Glomerular visceral epithelial cell (primary cell): ENCODE data around the gene EBLN2.

Experiments used
- DNase-seq: peaks from one replicate; pipeline ENCODE4 v3.0.0-alpha.2; 2016; ENCODE audit errors: extremely low spot score

The EBLN2 gene

DNA sequence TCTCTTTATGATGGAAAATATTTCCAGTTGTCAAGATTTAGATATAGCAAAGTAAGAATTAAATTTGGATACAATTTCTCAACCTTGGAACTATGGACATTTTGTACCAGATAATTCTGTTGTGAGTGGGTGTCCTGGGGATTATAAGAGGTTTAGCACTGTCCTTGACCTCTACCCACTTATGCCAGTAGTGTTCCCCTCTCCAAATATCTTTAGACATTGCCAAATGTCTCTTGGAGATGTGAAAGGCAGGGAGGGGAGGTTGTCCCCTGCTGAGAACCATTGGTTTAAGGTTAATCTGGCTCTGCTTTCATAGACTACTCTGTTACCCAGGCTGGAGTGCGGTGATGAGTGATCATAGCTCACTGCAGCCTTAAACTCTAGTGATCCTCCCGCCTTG lies at the start of gene EBLN2:
Gene EBLN2, plus strand, starts transcription at position 244 of the 400 bp plus-strand sequence. CDS start 423 bp downstream, outside the sequence.
- DNase-seq = no peak

DNA sequence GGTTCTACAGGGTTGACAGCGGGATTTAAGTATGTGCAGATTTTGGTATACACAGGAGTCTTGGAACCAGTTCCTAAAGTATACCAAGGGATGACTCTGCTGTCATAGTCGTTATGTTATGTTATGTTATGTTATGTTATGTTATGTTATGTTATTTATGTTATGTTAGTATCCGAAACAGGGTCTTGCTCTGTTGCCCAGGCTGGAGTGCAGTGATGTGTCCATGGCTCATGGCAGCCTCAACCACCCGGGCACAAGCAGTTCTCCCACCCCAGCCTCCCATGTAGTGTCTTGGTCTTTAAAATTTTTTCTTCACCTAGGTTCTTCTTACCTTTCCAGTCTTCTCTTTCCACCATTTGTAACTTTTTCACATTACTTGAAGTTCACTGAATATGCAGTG lies 43.2 kb upstream of the EBLN2 start:
- no peak for DNase-seq

DNA sequence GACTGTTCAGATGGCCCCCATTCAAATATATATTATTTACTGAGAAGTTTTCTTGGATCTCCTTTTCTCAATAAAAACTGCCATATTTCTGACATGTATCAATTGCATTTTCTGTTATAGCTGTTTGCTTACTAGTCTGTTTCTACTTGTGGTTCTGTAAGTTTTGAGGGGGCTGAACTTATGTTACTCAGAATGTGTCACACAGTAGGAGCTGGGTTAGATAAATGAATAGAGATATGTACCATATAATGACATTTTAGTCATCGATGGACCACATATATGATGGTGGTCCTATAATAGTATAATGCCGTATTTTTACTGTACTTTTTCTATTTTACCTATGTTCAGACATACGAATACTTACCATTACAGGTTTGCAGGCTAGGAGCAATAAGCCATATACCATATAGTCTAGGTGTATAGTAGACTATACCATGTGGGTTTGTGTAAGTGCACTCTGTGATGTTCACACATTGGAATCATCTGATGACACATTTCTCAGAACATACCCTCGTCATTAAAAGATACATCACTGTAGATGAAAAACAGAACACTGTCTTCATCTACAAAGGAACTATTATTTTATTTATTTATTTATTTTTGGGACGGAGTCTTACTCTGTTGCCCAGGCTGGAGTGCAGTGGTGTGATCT lies 42.5 kb upstream of the EBLN2 start:
- DNase-seq = no peak

DNA sequence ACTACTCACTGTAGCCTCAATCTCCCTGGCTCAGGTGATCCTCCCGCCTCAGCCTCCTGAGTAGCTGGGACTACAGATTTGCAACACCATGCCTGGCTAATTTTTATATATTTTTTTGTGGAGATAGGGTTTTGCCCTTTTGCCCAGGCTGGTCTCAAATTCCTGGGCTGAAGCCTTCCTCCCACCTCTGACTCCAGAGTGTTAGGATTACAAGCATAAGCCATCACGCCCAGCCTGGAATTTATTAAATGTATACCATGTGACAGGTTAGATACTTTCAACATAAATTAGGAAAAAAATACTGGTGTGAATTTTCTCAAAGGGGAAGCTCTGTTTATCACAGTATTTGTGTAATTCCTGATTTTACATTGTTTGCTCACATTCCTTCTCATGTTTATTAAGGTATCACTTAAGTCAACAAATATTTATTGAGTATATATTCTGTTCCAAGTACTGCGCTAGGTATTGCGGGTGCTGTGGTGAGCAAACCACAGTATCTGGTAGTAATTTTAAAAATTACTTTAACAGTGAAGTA lies 40.1 kb upstream of the EBLN2 start:
- no peak for DNase-seq

DNA sequence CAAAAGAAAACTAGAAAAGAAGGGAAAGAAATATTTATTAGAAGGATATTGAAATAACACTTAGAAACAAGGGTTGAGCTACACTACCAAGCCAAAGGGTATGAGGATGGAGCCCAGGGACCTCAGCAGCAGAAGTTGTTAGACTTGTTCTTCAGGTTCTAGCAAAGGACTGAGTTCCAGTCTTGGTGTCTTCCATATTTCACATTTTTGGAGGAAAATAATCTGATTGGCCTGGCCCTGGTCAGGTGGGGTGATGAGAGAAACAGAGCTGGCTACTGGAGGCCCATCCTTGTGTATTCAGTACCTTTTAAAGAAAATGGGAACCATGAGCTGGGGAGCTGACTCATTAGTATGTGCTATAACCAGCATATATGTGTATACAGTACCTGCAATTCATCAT lies 36.6 kb upstream of the EBLN2 start:
- DNase-seq = no peak

DNA sequence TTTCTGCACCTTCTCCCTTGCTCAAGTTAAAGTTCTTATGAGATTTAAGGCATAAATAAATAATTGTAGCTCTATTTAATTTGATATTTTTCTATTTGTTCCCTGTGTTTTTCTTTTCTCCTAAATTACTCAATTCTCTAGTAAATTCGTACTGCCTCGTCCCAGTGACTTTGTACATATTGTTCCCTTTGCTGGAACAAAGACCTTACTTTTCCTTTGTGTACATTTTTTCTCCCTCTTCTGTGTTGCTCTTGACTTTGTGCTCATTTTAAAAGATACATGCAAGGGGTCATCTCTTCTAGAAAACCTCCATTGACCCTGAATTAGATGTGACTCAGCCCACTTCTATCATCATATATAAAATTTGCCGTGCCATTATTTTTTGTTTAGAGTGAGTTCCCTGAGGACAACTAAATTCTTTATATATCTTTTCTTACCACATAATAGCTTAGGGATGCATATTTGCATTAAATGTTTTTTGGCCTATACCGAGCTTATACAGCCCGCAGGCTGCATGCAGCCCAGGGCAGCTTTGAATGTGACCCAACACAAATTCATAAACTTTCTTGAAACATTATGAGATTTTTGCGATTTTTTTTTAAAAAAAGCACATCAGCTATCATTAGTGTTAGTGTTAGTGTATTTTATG lies 35.2 kb upstream of the EBLN2 start:
- DNase-seq = no peak

DNA sequence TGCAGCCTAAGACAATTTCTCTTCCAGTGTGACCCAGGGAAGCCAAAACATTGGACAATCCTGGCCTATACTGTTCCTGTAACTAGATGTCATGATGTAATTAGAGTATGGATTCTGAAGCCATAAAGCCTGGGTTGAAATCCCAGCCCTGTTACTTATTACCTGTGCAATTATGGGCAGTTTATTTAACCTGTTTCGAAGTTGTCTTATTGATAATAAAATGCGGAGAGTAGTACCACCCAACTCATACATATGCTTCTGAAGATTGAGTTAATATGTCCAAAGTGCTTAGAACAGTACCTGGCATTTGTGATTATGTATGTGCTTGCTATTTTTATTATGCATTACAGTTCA lies 34.7 kb upstream of the EBLN2 start:
- DNase-seq = no peak

DNA sequence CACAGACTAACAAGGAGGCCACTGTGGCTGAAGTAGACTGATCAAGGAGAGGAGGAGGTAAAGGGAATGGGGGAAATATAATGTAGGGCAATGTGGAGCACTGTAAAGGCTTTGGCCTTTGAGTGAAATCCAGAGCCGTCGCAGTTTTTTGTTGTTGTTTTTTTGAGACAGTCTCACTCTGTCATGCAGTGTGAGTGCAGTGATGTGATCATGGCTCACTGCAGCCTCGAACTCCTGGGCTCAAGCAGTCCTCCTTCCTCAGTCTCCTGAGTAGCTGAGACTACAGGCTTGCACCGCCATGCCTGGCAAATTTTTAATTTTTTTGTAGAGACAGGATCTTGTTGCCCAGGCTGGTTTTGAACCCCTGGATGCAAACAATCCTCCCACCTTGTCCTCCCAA lies 32.7 kb upstream of the EBLN2 start:
- no peak for DNase-seq

DNA sequence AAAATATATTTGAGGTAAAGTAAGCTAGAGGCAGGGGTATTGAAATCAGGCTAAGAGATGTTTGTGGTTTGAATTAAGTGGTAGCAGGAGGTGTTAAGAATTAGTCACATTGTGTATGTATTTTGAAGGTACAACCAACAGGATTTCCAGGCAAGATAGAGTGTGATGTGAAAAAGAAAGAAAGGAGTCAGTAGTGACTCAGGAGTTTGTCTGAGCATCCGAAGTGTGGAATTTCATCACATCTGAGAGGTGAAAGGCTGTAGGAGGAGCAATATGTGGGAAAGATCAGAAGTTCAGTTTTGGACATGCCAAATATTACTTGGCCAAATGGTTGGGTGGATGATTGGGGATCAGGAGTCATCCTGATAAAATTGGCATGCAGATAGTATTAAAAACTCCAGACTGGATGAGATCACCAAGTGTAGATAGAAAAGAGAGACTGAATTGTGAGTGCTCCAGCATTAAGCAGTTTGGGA lies 32.1 kb upstream of the EBLN2 start:
- peak; percentile 81 for DNase-seq

DNA sequence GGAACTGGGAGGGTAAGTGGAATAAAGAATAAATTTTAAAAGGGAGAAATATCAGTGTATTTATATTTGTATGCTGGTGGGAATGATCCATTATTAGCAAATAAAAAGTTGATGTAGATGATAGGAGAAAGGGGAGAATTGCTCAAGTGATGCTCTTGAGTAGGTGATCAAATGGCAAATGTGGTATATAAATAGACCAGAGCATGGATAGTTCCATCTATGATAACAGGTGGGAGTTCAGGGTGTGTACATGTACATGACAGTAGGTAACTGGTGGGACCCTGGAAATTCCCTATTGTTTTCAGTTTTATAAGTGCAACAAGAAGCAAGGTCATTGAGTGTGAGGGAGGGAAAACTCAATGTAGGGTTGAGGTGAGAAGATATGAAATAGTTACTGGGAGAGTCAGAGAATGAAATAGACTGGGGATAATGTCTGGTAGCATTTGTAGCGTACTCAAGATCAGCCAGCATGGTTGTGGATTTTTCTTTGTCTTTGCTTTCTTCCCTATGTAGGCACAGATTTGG lies 31.3 kb upstream of the EBLN2 start:
- DNase-seq = no peak

DNA sequence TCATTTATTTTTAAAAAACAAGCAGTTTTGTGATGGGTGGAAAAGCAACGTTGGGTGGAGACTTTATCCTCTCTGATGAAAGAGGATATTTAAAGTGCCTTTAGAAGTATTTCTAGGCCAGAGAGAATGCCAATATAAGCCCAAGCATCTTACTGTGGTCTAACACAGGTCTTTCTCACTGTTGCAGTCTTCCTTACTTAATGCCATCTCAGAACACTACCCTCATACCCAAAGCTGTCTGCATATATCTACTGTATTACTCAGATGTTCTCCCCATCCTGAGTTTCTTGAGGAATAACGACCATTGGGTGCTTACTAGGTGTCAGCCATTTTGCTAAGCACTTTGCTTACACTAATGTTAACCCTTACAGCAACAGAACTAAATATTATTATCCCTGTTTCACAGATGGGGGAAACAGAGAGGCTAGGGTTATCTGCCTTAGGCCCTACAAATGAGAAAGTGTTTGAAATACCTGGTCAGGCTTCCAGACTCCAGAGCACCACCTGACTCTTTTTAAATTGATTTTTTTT lies 29.8 kb upstream of the EBLN2 start:
- DNase-seq = no peak

DNA sequence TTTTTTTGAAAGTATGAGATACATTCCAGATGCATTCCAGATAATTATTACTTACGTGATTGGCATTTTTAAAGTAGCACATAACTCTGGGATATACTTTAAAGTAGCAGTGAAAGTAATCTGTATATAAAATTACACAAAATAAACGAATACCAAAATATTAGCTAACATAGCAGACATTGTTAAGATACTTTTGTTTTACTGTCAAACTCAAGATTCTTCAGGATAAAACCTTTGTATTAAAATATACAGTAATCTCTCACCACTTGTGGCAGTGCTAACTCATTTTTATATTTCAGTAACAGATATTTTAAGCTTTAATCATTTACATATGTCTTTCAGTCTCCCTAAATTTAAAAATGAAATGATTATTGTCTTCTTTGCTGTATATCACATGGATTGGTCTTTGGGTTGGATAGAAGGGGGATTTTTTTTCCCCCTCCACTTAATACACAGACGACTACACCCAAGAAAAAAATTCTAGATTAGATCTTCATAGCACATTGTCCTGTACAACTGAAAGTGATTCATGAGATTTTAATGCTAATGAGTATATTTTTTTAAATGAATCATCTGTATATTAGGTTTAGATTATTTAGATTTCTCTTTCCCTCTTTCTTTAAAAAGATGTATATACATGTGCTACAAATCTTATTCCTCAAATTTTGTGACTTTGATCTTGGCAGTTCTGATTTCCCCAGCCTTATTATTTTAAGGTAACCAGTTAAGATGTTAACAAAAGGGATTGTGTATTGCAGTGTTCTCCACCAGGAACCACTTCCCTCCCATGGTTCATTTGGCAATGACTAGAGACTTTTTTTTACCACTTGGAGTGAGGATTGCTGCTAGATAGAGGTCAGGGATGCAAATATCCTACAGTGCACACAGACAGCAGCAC lies 24.5 kb upstream of the EBLN2 start:
- peak; percentile 37 for DNase-seq

DNA sequence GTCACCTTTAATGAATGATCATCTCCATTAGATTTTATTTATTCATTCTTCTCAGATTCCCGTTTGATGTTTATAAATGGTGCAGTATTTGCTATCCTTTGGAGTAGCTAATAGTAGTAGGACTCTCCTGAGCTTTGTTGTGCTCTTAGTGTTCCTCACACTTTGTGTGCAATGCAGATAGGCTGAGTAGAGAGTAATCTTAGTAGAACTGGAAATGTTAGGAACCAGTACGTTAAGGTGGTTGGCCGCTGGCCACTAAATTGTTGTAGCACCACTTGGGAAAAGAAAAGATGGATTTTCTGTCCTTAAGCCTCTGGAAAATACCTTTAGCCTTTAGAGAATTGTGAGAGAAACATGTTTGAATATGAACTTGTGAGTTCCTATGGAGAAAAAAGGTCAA lies 19.9 kb upstream of the EBLN2 start:
- DNase-seq = no peak

DNA sequence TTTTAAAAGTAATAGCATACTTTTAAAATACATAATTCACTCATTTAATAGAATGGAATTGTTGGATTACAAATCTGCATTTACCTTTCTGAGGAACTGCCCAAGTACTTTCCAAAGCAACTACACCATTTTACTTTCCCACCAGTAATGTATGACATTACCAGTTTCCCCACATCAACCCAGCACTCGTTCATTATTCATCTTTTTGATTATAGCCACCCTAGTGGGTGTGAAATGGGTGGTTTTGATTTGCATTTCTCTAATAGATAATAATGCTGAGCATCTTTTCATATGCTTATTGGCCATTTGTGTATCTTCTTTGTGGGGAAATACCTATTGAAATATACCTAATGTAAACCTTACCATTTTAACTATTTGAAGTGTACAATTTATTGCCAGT lies 18.0 kb upstream of the EBLN2 start:
- no peak for DNase-seq

DNA sequence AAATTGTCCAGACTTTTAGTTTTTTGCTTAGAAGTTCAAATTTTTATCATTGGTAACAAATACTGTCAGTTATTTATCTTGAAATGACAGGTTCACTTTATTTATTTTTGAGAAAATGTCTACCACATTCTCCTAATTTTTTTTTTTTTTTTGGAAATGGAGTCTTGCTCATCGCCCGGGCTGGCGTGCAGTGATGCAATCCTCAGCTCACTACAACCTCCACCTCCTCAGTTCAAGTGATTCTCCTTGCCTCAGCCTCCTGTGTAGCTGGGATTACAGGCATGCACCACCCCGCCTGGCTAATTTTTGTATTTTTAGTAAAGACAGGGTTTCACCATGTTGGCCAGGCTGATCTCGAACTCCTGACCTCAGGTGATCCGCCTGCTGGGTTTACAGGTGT lies 16.1 kb upstream of the EBLN2 start:
- no peak for DNase-seq

DNA sequence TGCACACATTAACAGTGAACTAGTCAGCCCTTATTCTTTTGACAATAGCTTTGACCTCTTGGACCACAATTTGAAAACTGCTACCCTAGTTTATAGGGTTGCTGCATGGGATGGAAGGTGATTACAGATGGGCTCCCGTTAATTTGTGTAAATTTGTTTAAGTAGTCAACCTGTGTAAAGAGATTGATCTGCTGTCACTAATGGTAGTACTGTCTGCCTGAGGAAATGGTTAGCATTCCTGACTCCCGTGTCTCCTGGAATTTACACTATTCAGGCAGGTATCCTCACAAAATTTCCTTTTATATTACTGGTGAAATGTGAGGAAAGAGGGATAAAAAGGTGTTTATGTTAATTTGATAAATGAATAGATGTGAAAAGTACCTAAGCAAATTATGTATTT lies 15.3 kb upstream of the EBLN2 start:
- no peak for DNase-seq

DNA sequence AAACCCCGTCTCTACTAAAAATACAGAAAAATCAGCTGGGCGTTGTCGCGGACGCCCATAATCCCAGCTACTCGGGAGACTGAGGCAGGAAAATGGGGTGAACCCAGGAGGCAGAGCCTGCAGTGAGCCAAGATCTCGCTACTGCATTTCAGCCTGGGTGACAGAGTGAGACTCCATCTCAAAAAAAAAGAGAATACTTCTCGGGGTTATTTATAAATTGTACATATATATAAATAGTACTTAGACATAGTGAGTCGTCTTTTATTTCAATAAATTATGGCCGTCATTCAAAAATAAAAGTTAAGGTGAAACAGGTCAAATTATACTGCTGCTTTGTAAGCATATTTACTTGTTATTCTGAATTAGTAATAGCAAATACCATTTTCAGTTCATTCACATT lies 12.1 kb upstream of the EBLN2 start:
- DNase-seq = no peak

DNA sequence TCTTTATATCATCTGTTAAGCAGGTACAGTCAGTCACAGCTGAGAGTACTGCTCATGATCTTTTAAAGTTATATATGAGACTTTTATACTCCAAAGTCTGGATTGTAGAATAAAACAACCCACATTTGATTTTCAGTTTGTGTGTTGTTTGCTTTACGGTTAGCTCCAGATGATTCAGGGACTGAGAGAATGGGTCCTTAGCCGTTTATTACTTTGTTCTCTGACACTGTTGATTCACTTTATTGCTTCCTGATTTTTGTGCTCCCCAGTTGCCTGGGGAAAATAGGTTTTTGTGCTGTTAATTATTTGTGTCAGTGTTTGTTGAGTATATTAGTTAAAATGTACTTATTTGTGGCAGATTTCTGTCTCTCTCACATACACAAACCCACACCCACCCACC lies 8.6 kb upstream of the EBLN2 start:
- DNase-seq = no peak

DNA sequence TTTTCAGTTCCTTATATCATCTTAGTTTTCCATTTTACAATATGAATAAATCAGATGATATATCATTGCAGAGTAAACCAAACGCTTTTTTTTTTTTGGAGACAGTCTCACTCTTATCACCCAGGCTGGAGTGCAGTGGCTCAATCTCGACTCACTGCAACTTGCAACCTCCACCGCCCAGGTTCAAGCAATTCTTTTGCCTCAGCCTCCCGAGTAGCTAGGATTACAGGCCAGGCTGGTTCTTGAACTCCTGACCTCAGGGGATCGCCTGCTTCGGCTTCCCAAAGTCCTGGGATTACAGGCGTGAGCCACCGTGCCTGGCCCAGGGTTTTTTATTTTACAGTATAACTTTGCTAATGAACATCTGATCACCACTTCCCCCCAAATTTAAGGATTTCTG lies 5.9 kb upstream of the EBLN2 start:
- no peak for DNase-seq

DNA sequence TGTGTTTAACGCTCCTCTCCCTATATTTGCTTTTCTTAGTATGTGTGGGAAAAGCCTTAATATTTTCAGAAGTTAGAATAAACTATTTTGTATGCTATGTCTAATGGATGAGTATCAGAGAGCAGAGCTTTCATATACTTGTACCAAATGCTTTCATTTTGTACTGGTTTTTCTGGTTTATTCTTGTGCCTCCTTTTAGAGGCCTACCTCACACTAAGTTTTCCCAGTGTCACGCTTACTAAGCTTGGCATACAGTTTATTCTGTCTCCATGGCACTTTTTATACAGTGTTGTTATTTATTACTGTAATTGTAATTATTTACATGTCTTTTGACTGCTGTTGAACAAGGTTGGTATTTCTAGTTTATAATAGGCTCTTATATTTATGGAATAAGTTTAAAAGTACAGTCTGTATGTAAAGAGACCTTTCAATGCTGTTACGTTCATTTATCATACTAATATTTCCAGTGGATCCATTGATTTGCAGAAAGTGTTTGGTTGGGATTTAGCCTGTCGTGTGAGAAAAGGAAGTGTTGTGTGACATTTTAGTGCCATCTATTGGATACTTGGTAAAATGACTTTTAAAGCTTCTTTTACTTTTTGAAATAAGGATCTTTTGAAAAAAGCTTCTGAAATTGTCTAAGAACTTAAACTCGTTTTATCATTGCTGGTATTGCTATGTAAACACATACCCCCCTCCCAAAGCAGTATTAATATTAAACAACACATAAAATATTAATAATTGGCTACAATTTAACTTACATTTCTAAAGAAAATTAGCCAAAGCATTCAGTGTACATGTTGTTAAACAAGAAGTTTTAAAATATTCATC lies 5.2 kb upstream of the EBLN2 start:
- DNase-seq = peak; percentile 49

DNA sequence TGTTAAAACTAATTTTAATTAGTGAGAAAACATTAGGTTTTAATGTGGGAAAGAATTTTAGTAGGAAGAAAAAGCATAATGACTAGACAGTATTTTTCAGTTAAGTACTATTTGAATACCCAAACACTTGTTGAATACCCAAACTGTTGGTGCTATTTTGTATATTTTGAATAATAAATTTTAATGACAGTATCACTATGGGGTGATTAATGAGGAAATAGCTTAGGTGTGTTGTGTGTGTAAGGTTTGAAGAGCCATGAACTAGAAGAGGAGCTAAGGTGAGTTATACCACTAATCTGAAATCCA lies 4.7 kb upstream of the EBLN2 start:
- no peak for DNase-seq
